ENCODE measurements around the gene GRIA4. TPM values are rescaled to one million over a fixed set of nuclear protein-coding genes. Genes with fewer than 3 reads are reported as not detected.

Gene GRIA4
- total and polyA plus RNA-seq, 2 of the 13 experiments (the other 11 are each of a cell fraction or from before 2014, with no cell fraction given): not detected

DNA sequence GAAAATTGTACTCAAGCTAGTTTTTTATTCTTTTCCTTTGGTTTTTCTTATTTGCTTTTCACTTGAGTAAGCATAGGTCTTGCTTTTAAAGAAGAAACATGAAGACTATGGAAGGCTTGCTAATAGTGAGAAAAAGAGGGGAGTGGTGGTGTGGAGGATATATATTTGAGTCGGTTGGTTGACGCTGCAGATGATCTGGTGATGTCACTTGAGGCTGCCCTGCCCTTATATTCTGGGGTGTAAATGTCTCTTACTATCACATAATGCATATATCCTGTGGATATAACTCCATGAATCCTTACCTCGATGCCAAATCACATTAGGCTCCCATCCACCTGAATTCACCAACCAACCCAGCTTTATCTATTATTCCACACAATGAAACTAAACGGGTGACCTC, 2.9 kb downstream of the GRIA4 start:
- BruUV-seq (replicated peaks): no TSS peak
- 40% methylated on average over 4 of the region's 4 CpGs for WGBS (ENCODE audit: low lambda C conversion rate)
- Histone ChIP-seq H3K4me3 (replicated peaks in 1 of 3; ENCODE audit: insufficient read depth in 1 of 3, low read depth in 2 of 3, low read length in 3 of 3) (no peak overlapping the region), H3K4me1 (ENCODE audit: insufficient read depth, low read length) (no peaks in the 10 kb centered on the region), H3K27me3 (ENCODE audit: control insufficient read depth in 1 of 2, insufficient read depth in 2 of 2, low read length in 2 of 2) (peaks cover 0 to 6% of the 10 kb centered on the region in 2 experiments; a peak in 2 of 5 replicates), H4K20me1 (ENCODE audit: insufficient read depth, low read length) (no peaks in the 10 kb centered on the region), H3K9ac (ENCODE audit: insufficient read depth, low read depth, low read length) (no peak overlapping the region), H3K27ac (ENCODE audit: extremely low read length, insufficient read depth, low read length) (no peak overlapping the region), H3K79me2 (ENCODE audit: insufficient read depth, low read length) (no peaks in the 10 kb centered on the region), H3K9me3 (ENCODE audit: low read length) (no peaks in the 10 kb centered on the region), H3K36me3 (replicated peaks in 1 of 2; ENCODE audit: control insufficient read depth in 1 of 2, insufficient read depth in 2 of 2, low read length in 2 of 2) (no peaks in the 10 kb centered on the region), H3K4me2 (ENCODE audit: low read depth, low read length) (no peak overlapping the region), H2AFZ (ENCODE audit: low read length) (no peak overlapping the region)
- in situ Hi-C loops (cut with HindIII; ENCODE audit: extremely low pct_ligation_motif_present, low pct_unique_long_range_greater_than_20kb): no loop called here
- ChIA-PET CTCF (ENCODE audit: low intra/inter-chr PET ratio, low total read pairs) (no interaction called here), POLR2A (no interaction called here)
- ATAC-seq: no peak
- FAIRE-seq: no peak
- intact Hi-C loops (cut with micrococcal nuclease; ENCODE audit: unreplicated experiment): no loop called here
- TF ChIP-seq MXI1 (IDR thresholded peaks at IDR 0.05; ENCODE audit: borderline replicate concordance, low read depth, low read length): no peak
- TF ChIP-seq JUNB (CRISPR knock-in tag; IDR thresholded peaks at IDR 0.05; ENCODE audit: borderline replicate concordance): no peak
- TF ChIP-seq NONO (IDR thresholded peaks at IDR 0.05): no peak
- TF ChIP-seq NONO (CRISPR knock-in tag; conservative IDR thresholded peaks at IDR 0.05): no peak
- TF ChIP-seq XBP1 (CRISPR knock-in tag; IDR thresholded peaks at IDR 0.05): no peak
- no peak for TF ChIP-seq STAT5B (CRISPR knock-in tag; IDR thresholded peaks at IDR 0.05)
- no peak for TF ChIP-seq HNF4G (IDR thresholded peaks at IDR 0.05; ENCODE audit: borderline replicate concordance, low read depth, low read length)
- no peak for TF ChIP-seq HNF4G (CRISPR knock-in tag; IDR thresholded peaks at IDR 0.05; ENCODE audit: borderline replicate concordance, low read depth)
- no peak for TF ChIP-seq REPIN1 (CRISPR knock-in tag; IDR thresholded peaks at IDR 0.05; ENCODE audit: borderline replicate concordance, low read depth)
- TF ChIP-seq ZNF432 (CRISPR knock-in tag; IDR thresholded peaks at IDR 0.05; ENCODE audit: borderline replicate concordance): no peak
- TF ChIP-seq PITX1 (CRISPR knock-in tag; IDR thresholded peaks at IDR 0.05): no peak
- no peak for TF ChIP-seq PCBP1 (IDR thresholded peaks at IDR 0.05; ENCODE audit: borderline replicate concordance, low read depth, low read length)
- TF ChIP-seq DPF2 (CRISPR knock-in tag; IDR thresholded peaks at IDR 0.05; ENCODE audit: borderline replicate concordance, low read depth): no peak
- TF ChIP-seq ZNF614 (CRISPR knock-in tag; IDR thresholded peaks at IDR 0.05; ENCODE audit: borderline replicate concordance): no peak
- TF ChIP-seq MLLT10 (CRISPR knock-in tag; IDR thresholded peaks at IDR 0.05): no peak
- TF ChIP-seq, protein P1, sequence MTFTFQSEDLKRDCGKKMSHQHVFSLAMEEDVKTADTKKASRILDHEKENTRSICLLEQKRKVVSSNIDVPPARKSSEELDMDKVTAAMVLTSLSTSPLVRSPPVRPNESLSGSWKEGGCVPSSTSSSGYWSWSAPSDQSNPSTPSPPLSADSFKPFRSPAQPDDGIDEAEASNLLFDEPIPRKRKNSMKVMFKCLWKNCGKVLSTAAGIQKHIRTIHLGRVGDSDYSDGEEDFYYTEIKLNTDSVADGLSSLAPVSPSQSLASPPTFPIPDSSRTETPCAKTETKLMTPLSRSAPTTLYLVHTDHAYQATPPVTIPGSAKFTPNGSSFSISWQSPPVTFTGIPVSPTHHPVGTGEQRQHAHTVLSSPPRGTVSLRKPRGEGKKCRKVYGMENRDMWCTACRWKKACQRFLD (CRISPR knock-in tag; IDR thresholded peaks at IDR 0.05; ENCODE audit: borderline replicate concordance): no peak
- TF ChIP-seq ZNF660 (CRISPR knock-in tag; IDR thresholded peaks at IDR 0.05; ENCODE audit: borderline replicate concordance, low read depth): no peak
- DNase-seq (ENCODE audit: low spot score): no peak
